SU-DHL-6 (cell line): ENCODE results near the gene NCAPG.

Experiments used
- H2AFZ ChIP-seq: fragments of 200-600 bp; sonication (generic); 2 replicates; pipeline ENCODE4 v1.6.1; 2014; ENCODE audit warnings: low read depth, mild to moderate bottlenecking, moderate library complexity, mixed read lengths, antibody characterized with exemption, low read length; ENCODE audit not compliant: severe bottlenecking
- H3F3A ChIP-seq: fragments of 200-600 bp; shearing (Covaris generic); 2 replicates; pipeline ENCODE4 v1.6.0; 2016; ENCODE audit warnings: antibody characterized with exemption, mild to moderate bottlenecking; ENCODE audit not compliant: insufficient read depth
- H3K27ac ChIP-seq: fragments of 200-600 bp; sonication (generic); 2 replicates; pipeline ENCODE4 v1.5.1; 2016; ENCODE audit warnings: low read depth, mild to moderate bottlenecking, low read length, moderate library complexity, mixed read lengths
- H3K27me3 ChIP-seq: fragments of 200-600 bp; sonication (generic), shearing (Covaris generic); 2 replicates; pipeline ENCODE4 v1.6.0; 2014; ENCODE audit warnings: mild to moderate bottlenecking, low read length
- H3K36me3 ChIP-seq: fragments of 200-600 bp; sonication (generic); 2 replicates; pipeline ENCODE4 v1.6.1; 2014; ENCODE audit warnings: mild to moderate bottlenecking, low read length, mixed read lengths
- H3K4me2 ChIP-seq: fragments of 300-600, 200-600 bp; shearing (Covaris generic), sonication (generic); 2 replicates; pipeline ENCODE4 v1.6.0; 2014; ENCODE audit warnings: low read length, low read depth, mild to moderate bottlenecking; ENCODE audit not compliant: poor library complexity, severe bottlenecking
- H3K4me3 ChIP-seq: fragments of 200-600 bp; sonication (generic); 2 replicates; pipeline ENCODE4 v1.5.1; 2014; ENCODE audit warnings: antibody characterized with exemption, low read length, mild to moderate bottlenecking, mixed read lengths; ENCODE audit not compliant: insufficient read depth, poor library complexity, severe bottlenecking
- H3K79me2 ChIP-seq: fragments of 200-600 bp; sonication (generic); 2 replicates; pipeline ENCODE4 v1.6.1; 2014; ENCODE audit warnings: mild to moderate bottlenecking, low read length, moderate library complexity; ENCODE audit not compliant: insufficient read depth
- H3K9ac ChIP-seq: fragments of 200-600 bp; sonication (generic); 2 replicates; pipeline ENCODE4 v1.7.0; 2014; ENCODE audit warnings: mild to moderate bottlenecking, low read length
- H3K9me2 ChIP-seq: fragments of 200-600 bp; sonication (generic); replicated peaks from 2 replicates; pipeline ENCODE4 v1.6.1; 2014; ENCODE audit warnings: low read length; ENCODE audit not compliant: insufficient read depth
- H3K9me3 ChIP-seq: fragments of 200-600 bp; sonication (generic); 2 replicates; pipeline ENCODE4 v1.6.1; 2014; ENCODE audit warnings: low read length, mixed read lengths; ENCODE audit not compliant: insufficient read depth
- H4K20me1 ChIP-seq: fragments of 200-600 bp; sonication (generic); 2 replicates; pipeline ENCODE4 v1.6.1; 2014; ENCODE audit warnings: low read depth, mild to moderate bottlenecking, antibody characterized with exemption, low read length, moderate library complexity, mixed read lengths
- EZH2phosphoT487 ChIP-seq: fragments of 200-600 bp; sonication (generic), shearing (Covaris generic); conservative IDR thresholded peaks from 2 replicates; pipeline ENCODE4 v1.6.1; 2018; ENCODE audit warnings: mild to moderate bottlenecking, antibody characterized with exemption, low read length, moderate library complexity, mixed read lengths
- TF ChIP-seq, protein P1 (sequence below): fragments of 200-600 bp; sonication (generic); IDR thresholded peaks from one replicate; pipeline ENCODE4 v1.5.1; 2017; ENCODE audit warnings: antibody characterized with exemption, mild to moderate bottlenecking, low read length, moderate library complexity; ENCODE audit not compliant: insufficient read depth, poor library complexity, severe bottlenecking

NCAPG gene

DNA sequence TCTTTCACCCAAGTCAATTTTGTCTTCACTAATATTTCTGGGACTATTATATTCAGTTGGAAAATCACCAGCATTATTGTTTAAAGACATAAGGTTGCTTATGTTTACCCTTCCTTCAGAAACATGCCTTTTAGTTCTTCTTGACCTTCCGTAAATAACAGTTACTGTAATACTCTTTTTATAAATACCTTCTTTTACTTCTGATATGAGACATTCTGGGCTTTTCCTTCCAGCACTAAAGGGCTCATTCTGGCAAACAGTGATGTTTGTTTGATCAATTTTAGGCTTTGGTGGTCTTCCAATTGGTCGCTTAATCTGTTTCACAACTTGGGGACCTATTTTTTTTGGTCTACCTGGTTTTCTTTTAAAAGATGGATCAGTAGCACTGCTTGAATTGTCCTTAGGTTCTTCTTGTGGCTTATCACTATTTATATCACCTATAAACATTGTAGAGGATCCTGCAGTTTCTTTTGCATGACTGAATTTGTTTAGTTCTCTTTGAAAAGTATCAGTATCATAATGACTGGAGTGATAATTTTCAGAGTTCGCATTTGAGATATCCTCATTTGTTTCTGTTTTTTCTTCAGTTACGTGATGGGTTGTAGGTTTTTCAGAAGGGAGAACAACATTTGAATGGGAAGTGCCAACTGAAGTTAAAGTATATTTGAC, 64.8 kb downstream of the NCAPG start:
- Histone ChIP-seq H3K4me3 (no peak overlapping the region), H3K27me3 (no peaks in the 10 kb centered on the region), H3K9ac (no peak overlapping the region), H3K27ac (no peak overlapping the region), H3K9me3 (no peaks in the 10 kb centered on the region), H3K9me2 (no peaks in the 10 kb centered on the region), H3K36me3 (peaks cover 9% of the 10 kb centered on the region), H3K79me2 (no peaks in the 10 kb centered on the region), H3F3A (no peaks in the 10 kb centered on the region; the same call in 1 of the 2 replicates), H4K20me1 (no peaks in the 10 kb centered on the region; the same call in 1 of the 2 replicates), H3K4me2 (no peak overlapping the region), H2AFZ (no peak overlapping the region)
- TF ChIP-seq EZH2phosphoT487: no peak
- TF ChIP-seq, protein P1, sequence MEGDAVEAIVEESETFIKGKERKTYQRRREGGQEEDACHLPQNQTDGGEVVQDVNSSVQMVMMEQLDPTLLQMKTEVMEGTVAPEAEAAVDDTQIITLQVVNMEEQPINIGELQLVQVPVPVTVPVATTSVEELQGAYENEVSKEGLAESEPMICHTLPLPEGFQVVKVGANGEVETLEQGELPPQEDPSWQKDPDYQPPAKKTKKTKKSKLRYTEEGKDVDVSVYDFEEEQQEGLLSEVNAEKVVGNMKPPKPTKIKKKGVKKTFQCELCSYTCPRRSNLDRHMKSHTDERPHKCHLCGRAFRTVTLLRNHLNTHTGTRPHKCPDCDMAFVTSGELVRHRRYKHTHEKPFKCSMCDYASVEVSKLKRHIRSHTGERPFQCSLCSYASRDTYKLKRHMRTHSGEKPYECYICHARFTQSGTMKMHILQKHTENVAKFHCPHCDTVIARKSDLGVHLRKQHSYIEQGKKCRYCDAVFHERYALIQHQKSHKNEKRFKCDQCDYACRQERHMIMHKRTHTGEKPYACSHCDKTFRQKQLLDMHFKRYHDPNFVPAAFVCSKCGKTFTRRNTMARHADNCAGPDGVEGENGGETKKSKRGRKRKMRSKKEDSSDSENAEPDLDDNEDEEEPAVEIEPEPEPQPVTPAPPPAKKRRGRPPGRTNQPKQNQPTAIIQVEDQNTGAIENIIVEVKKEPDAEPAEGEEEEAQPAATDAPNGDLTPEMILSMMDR: no peak

DNA sequence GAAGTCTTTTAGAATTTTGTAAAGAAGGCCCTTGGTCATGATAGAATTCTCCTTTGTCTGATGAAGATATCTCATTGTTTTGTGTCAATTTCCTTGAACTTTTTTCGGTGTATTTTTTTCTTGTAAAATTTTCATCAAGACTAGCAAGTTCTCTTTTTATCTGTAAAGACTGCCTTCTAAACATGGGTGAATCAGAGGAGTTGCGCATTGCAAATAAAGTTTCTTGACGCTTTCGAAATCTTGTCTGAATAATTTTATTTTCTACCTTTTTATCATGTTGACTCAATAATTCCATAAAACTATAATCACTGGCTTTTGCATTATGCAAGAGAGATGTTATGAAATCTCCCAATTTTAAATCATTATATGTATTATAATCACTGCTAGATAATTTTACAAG, 66.2 kb downstream of the NCAPG start:
- no peaks in the 10 kb centered on the region; the same call in 1 of the 2 replicates for H3F3A ChIP-seq
- H3K27me3 ChIP-seq: no peaks in the 10 kb centered on the region
- no peaks in the 10 kb centered on the region for H3K79me2 ChIP-seq
- H3K9ac ChIP-seq: no peak overlapping the region
- no peak overlapping the region for H3K4me2 ChIP-seq
- H3K4me3 ChIP-seq: no peak overlapping the region
- TF ChIP-seq, protein P1: no peak
- TF ChIP-seq EZH2phosphoT487: no peak
- no peak overlapping the region for H3K27ac ChIP-seq
- H3K9me2 ChIP-seq: no peaks in the 10 kb centered on the region
- no peaks in the 10 kb centered on the region for H3K9me3 ChIP-seq
- H4K20me1 ChIP-seq: no peaks in the 10 kb centered on the region; the same call in 1 of the 2 replicates
- peaks cover 9% of the 10 kb centered on the region for H3K36me3 ChIP-seq
- no peak overlapping the region for H2AFZ ChIP-seq

DNA sequence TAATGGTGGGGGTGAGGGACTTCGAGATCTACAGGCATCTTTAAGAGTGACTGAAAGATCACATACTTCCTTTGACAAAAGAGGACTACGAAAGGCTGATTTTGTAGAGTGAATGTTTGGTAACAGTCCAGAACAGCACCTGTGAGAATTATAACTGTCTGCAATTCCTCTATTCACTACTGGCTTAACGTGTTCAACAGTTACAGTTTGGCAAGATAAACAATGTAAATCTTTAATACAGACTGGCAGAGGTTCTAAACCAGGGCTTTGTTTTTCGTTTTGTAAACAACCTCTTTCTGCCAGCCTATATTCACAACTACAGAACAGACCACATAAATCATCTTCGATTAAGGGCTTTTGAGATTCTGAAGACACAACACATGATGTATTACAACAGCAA, 66.9 kb downstream of the NCAPG start:
- no peaks in the 10 kb centered on the region for H3K79me2 ChIP-seq
- no peaks in the 10 kb centered on the region; the same call in 1 of the 2 replicates for H4K20me1 ChIP-seq
- H3K27me3 ChIP-seq: no peaks in the 10 kb centered on the region
- H2AFZ ChIP-seq: no peak overlapping the region
- TF ChIP-seq, protein P1: no peak
- TF ChIP-seq EZH2phosphoT487: no peak
- no peak overlapping the region for H3K27ac ChIP-seq
- H3K36me3 ChIP-seq: peaks cover 9% of the 10 kb centered on the region
- no peaks in the 10 kb centered on the region for H3K9me3 ChIP-seq
- H3K9ac ChIP-seq: no peak overlapping the region
- H3K9me2 ChIP-seq: no peaks in the 10 kb centered on the region
- no peak overlapping the region for H3K4me2 ChIP-seq
- H3K4me3 ChIP-seq: no peak overlapping the region
- H3F3A ChIP-seq: no peaks in the 10 kb centered on the region; the same call in 1 of the 2 replicates
